AG09319 (cell line): Measurements from ENCODE around the gene EYS.

Experiments used
- DNase-seq: peaks from one replicate; pipeline ENCODE4 v3.0.0-alpha.2; 2010; ENCODE audit warnings: low read depth; ENCODE audit errors: extremely low read depth
- CTCF ChIP-seq: IDR thresholded peaks from 2 replicates; pipeline ENCODE4 v1.5.1; 2011; ENCODE audit warnings: low read depth, mild to moderate bottlenecking, inconsistent platforms, low read length, moderate library complexity

The EYS gene

GRCh38 chr6:63673692-63674091, 2033.3 kb downstream of the EYS start:
- TF ChIP-seq CTCF = no peak

GRCh38 chr6:63672582-63673129, 2034.4 kb downstream of the EYS start:
- no peak for TF ChIP-seq CTCF
- no peak for DNase-seq

More at GRCh38 chr6:63673692-63674091, 2033.3 kb downstream of the EYS start:
- DNase-seq = no peak

- no peak for DNase-seq
- no peak for TF ChIP-seq CTCF
Measured at GRCh38 chr6:63671098-63671754, 2035.8 kb downstream of the EYS start.
